Endothelial cell of umbilical vein (primary cell): ENCODE data around the gene GSTCD. TPM values are rescaled to one million over a fixed set of nuclear protein-coding genes. Genes with fewer than 3 reads are reported as not detected.

Source experiments
- BruUV-seq: library from RNA; stranded (reverse); fragments of 400-500 nt; replicated peaks from 2 replicates; lab custom pipeline; 2021; lab: Mats Ljungman, UMichigan
- CTCF ChIA-PET: fragments of 300-600, 350-600 bp; sonication (Branson Sonifier 250); formaldehyde crosslinking; loops from one replicate; lab custom pipeline; 2021; ENCODE audit warnings: antibody characterized with exemption, inconsistent platforms; lab: Charles Lee
- POLR2A ChIA-PET: fragments of 300-600, 350-600 bp; sonication (Branson Sonifier 250); formaldehyde crosslinking; loops from one replicate; lab custom pipeline; 2021; ENCODE audit warnings: antibody characterized with exemption, inconsistent platforms; lab: Charles Lee
- DNase-seq: peaks from one replicate; pipeline ENCODE4 v3.0.0-alpha.2; 2011; ENCODE audit warnings: low read depth, low spot score
- FAIRE-seq: peaks from 2 replicates; lab custom pipeline; 2011; peaks lifted over from hg19 to GRCh38; lab: Jason Lieb, UNC
- H2AFZ ChIP-seq: 2 replicates; pipeline ENCODE4 v1.6.0; 2012; ENCODE audit warnings: low read depth, low read length, control low read depth, inconsistent platforms
- H3K27ac ChIP-seq: 2 replicates; pipeline ENCODE4 v1.5.1; 2011; ENCODE audit warnings: low read depth, mild to moderate bottlenecking, control low read depth, low read length, moderate library complexity; ENCODE audit not compliant: insufficient read depth
- H3K27me3 ChIP-seq, 2 experiments: 2 replicates each; pipeline versions ENCODE4 v1.6.0 to v1.6.1; 2011; ENCODE audit warnings: low read length in 2 of 2, mixed read lengths in 1 of 2; ENCODE audit not compliant: control insufficient read depth in 2 of 2, insufficient read depth in 2 of 2
- H3K36me3 ChIP-seq, 2 experiments: 2 replicates in 1 of 2; 3 replicates in 1 of 2; pipeline ENCODE4 v1.5.1; 2011; ENCODE audit warnings: low read length in 2 of 2, mild to moderate bottlenecking in 1 of 2, moderate library complexity in 1 of 2; ENCODE audit not compliant: control insufficient read depth in 2 of 2, insufficient read depth in 2 of 2; ENCODE audit errors: extremely low read depth in 1 of 2
- H3K4me1 ChIP-seq: 3 replicates; pipeline ENCODE4 v1.5.1; 2011; ENCODE audit warnings: mild to moderate bottlenecking, low read length; ENCODE audit not compliant: control insufficient read depth, insufficient read depth; ENCODE audit errors: extremely low read depth
- H3K4me2 ChIP-seq: 2 replicates; pipeline ENCODE4 v1.6.1; 2011; ENCODE audit warnings: low read length, control low read depth, mixed read lengths; ENCODE audit not compliant: insufficient read depth
- H3K4me3 ChIP-seq, 3 experiments: fragments of 200-600 bp in 1 of 3; sonication (generic), shearing (Covaris generic) in 1 of 3; replicated peaks in 1 of 3; 2 replicates each; pipeline ENCODE4 v1.5.1; 2011 to 2016; ENCODE audit warnings: control low read depth in 3 of 3, low read length in 3 of 3, mild to moderate bottlenecking in 2 of 3, inconsistent platforms in 1 of 3, low read depth in 1 of 3, moderate library complexity in 1 of 3; ENCODE audit not compliant: insufficient read depth in 1 of 3
- H3K79me2 ChIP-seq: 2 replicates; pipeline ENCODE4 v1.6.0; 2012; ENCODE audit warnings: low read length, inconsistent platforms; ENCODE audit not compliant: control insufficient read depth, insufficient read depth
- H3K9ac ChIP-seq: replicated peaks from 2 replicates; pipeline ENCODE3; 2011; ENCODE audit warnings: low read length, control low read depth; ENCODE audit not compliant: insufficient read depth; ENCODE audit errors: extremely low read depth
- H3K9me1 ChIP-seq: replicated peaks from 3 replicates; pipeline ENCODE4 v1.6.0; 2011; ENCODE audit warnings: mild to moderate bottlenecking, low read length; ENCODE audit not compliant: control insufficient read depth, insufficient read depth; ENCODE audit errors: extremely low read depth
- H3K9me3 ChIP-seq: replicated peaks from 2 replicates; pipeline ENCODE4 v1.5.1; 2012; ENCODE audit warnings: low read length, inconsistent platforms; ENCODE audit not compliant: control insufficient read depth, insufficient read depth
- H4K20me1 ChIP-seq: replicated peaks from 2 replicates; pipeline ENCODE3; 2011; ENCODE audit warnings: mild to moderate bottlenecking, low read length; ENCODE audit not compliant: control insufficient read depth, insufficient read depth; ENCODE audit errors: extremely low read depth
- EZH2 ChIP-seq: IDR thresholded peaks from 2 replicates; pipeline ENCODE4 v1.6.1; 2012; ENCODE audit warnings: borderline replicate concordance, low read depth, mild to moderate bottlenecking, moderate library complexity, low read length, inconsistent platforms; ENCODE audit not compliant: severe bottlenecking
- FOS ChIP-seq: IDR thresholded peaks from 2 replicates; pipeline ENCODE4 v1.6.1; 2011; ENCODE audit warnings: mild to moderate bottlenecking, low read length, moderate library complexity, borderline replicate concordance; ENCODE audit not compliant: insufficient read depth
- GATA2 ChIP-seq: IDR thresholded peaks from 2 replicates; pipeline ENCODE4 v1.7.0; 2011; ENCODE audit warnings: low read depth, mild to moderate bottlenecking, moderate library complexity, mixed read lengths, low read length; ENCODE audit not compliant: insufficient read length, insufficient read depth
- JUN ChIP-seq: IDR thresholded peaks from 2 replicates; pipeline ENCODE4 v1.6.1; 2011; ENCODE audit warnings: borderline replicate concordance, low read depth; ENCODE audit not compliant: insufficient read length, insufficient read depth
- MYC ChIP-seq: IDR thresholded peaks from one replicate; pipeline ENCODE4 v1.6.1; 2011; ENCODE audit warnings: mild to moderate bottlenecking, low read depth, low read length
- POLR2A ChIP-seq: IDR thresholded peaks from 2 replicates; pipeline ENCODE4 v1.6.1; 2012; ENCODE audit warnings: low read depth, mild to moderate bottlenecking, control low read depth, low read length
- POLR2AphosphoS5 ChIP-seq: IDR thresholded peaks from 2 replicates; pipeline ENCODE4 v1.6.1; 2012; ENCODE audit warnings: low read depth, mild to moderate bottlenecking, control low read depth, low read length, moderate library complexity; ENCODE audit not compliant: insufficient read depth
- dilution Hi-C: fragments of 300-500 bp; cut with MboI; formaldehyde crosslinking; loops from one replicate; pipeline ENCODE4 v1.15.0; 2019; ENCODE audit warnings: low sequenced_read_pairs; ENCODE audit not compliant: extremely low pct_ligation_motif_present
- intact Hi-C: fragments of 100-400 bp; cut with micrococcal nuclease; formaldehyde crosslinking; loops from one replicate; pipeline ENCODE4 v1.10.0; 2022
- polyA plus RNA-seq, 4 experiments: library from polyadenylated mRNA; depleted of rRNA in 3 of 4; stranded (reverse) in 3 of 4; unstranded in 1 of 4; fragments of >200 nt; gene quantifications; 2 replicates each; pipeline versions ENCODE4 v1.2.1 to v1.2.3, GENCODE V29; 2011 to 2012; ENCODE audit warnings: missing spikeins in 1 of 4
- total RNA-seq: library from RNA; stranded (reverse); gene quantifications from 2 replicates; pipeline ENCODE4 v1.2.3, GENCODE V29; 2021
- TF ChIP-seq, protein P1 (sequence below), 2 donors: IDR thresholded peaks; 1 replicate in 1 of 2; 2 replicates in 1 of 2; pipeline ENCODE4 v1.5.1; 2011; ENCODE audit warnings: low read length in 2 of 2, mild to moderate bottlenecking in 2 of 2, moderate library complexity in 2 of 2, control low read depth in 1 of 2, inconsistent platforms in 1 of 2, low read depth in 1 of 2; ENCODE audit not compliant: insufficient read depth in 1 of 2; ENCODE audit errors: extremely low read depth in 1 of 2
- TF ChIP-seq, protein P2 (sequence below): IDR thresholded peaks from 2 replicates; pipeline ENCODE4 v1.6.1; 2011; ENCODE audit not compliant: insufficient read depth, insufficient read length

GSTCD gene
- total and polyA plus RNA-seq, 2 donors (not counting 3 experiments of a cell fraction or from before 2014, with no cell fraction given) = 3.3 to 11.3 TPM

- Histone ChIP-seq H3K4me3 (no peak overlapping the region), H3K4me1 (peaks cover 16% of the 10 kb centered on the region), H3K36me3 (no peaks in the 10 kb centered on the region), H2AFZ (no peak overlapping the region), H4K20me1 (no peaks in the 10 kb centered on the region), H3K9me1 (no peaks in the 10 kb centered on the region), H3K79me2 (peaks cover 42% of the 10 kb centered on the region), H3K9ac (no peak overlapping the region), H3K9me3 (no peaks in the 10 kb centered on the region), H3K27me3 (no peaks in the 10 kb centered on the region), H3K27ac (no peak overlapping the region), H3K4me2 (no peak overlapping the region)
- CTCF ChIA-PET = interaction anchor here (0.7 to 4.0 kb wide), 4 partner anchors 11 to 1211 kb away, joined by 3 to 10 read pairs (median 3); no protein-coding TSS in a partner anchor
- TF ChIP-seq FOS (no peak), MYC (no peak), POLR2A (no peak), GATA2 (no peak), EZH2 (no peak), POLR2AphosphoS5 (no peak), JUN (no peak)
- TF ChIP-seq, protein P1, sequence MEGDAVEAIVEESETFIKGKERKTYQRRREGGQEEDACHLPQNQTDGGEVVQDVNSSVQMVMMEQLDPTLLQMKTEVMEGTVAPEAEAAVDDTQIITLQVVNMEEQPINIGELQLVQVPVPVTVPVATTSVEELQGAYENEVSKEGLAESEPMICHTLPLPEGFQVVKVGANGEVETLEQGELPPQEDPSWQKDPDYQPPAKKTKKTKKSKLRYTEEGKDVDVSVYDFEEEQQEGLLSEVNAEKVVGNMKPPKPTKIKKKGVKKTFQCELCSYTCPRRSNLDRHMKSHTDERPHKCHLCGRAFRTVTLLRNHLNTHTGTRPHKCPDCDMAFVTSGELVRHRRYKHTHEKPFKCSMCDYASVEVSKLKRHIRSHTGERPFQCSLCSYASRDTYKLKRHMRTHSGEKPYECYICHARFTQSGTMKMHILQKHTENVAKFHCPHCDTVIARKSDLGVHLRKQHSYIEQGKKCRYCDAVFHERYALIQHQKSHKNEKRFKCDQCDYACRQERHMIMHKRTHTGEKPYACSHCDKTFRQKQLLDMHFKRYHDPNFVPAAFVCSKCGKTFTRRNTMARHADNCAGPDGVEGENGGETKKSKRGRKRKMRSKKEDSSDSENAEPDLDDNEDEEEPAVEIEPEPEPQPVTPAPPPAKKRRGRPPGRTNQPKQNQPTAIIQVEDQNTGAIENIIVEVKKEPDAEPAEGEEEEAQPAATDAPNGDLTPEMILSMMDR (IDR thresholded peaks at IDR 0.05; ENCODE audit: extremely low read depth in 1 of 2, insufficient read depth in 1 of 2, low read depth in 1 of 2, low read length in 2 of 2) = no peak
- TF ChIP-seq, protein P2, sequence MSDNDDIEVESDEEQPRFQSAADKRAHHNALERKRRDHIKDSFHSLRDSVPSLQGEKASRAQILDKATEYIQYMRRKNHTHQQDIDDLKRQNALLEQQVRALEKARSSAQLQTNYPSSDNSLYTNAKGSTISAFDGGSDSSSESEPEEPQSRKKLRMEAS = no peak
- POLR2A ChIA-PET = no interaction called here
- DNase-seq (no peak), FAIRE-seq (no peak)
- BruUV-seq = no TSS peak
- intact Hi-C loops (loop anchor here (10.0 kb wide), 1 partner anchor 354 kb away; no protein-coding TSS in a partner anchor), dilution Hi-C loops (no loop called here)
Observed at GRCh38 chr4:105710678-105711077, 2.1 kb downstream of the GSTCD start.
